Heart right ventricle (tissue), 16 donors: Measurements from ENCODE around the gene OR2AP1. TPM values are rescaled to one million over a fixed set of nuclear protein-coding genes. Genes with fewer than 3 reads are reported as not detected.

Experiments
- ATAC-seq, 8 donors: fragments of 200-7000 bp; cut with Tn5 transposase; one replicate each; pipeline ENCODE4 v1.9.1; 2020; ENCODE audit warnings: mild to moderate bottlenecking in 8 of 8, moderate library complexity in 8 of 8, moderate number of reproducible peaks in 1 of 8
- DNase-seq, 2 donors: peaks; one replicate each; pipeline ENCODE4 v3.0.0-alpha.2; 2020
- H3K27ac ChIP-seq, 10 donors: fragments of 200-600 bp; sonication (generic) in 2 of 10; one replicate each; pipeline versions ENCODE4 v1.5.0 to v1.8.0; 2020 to 2022; ENCODE audit warnings: mild to moderate bottlenecking in 3 of 10
- H3K27me3 ChIP-seq, 7 donors: fragments of 200-600 bp; one replicate each; pipeline ENCODE4 v1.8.0; 2021 to 2022; ENCODE audit warnings: mild to moderate bottlenecking in 2 of 7
- H3K36me3 ChIP-seq, 9 donors: fragments of 200-600 bp; sonication (generic) in 1 of 9; one replicate each; pipeline versions ENCODE4 v1.5.0 to v1.8.0; 2020 to 2022; ENCODE audit warnings: mild to moderate bottlenecking in 2 of 9
- H3K4me1 ChIP-seq, 9 donors: fragments of 200-600 bp; sonication (generic) in 1 of 9; one replicate each; pipeline versions ENCODE4 v1.5.0 to v1.8.0; 2020 to 2022; ENCODE audit warnings: mild to moderate bottlenecking in 4 of 9
- H3K4me3 ChIP-seq, 10 donors: fragments of 200-600 bp; sonication (generic) in 2 of 10; one replicate each; pipeline versions ENCODE4 v1.5.0 to v1.8.0; 2020 to 2022; ENCODE audit warnings: mild to moderate bottlenecking in 7 of 10, moderate library complexity in 2 of 10
- H3K9me3 ChIP-seq, 11 donors: fragments of 200-600 bp in 10 of 11; sonication (generic) in 2 of 11; one replicate each; pipeline versions ENCODE4 v1.5.0 to v1.8.0; 2013 to 2022; ENCODE audit warnings: mild to moderate bottlenecking in 2 of 11, control low read depth in 1 of 11, moderate library complexity in 1 of 11
- WGBS, 2 donors: extraction: QIAGEN DNeasy Blood & Tissue Kit; methylation state at CpG; one replicate each; pipeline ENCODE4 v1.1.7; 2013; ENCODE audit warnings: inconsistent platforms in 1 of 2; 5-methylcytosine and 5-hydroxymethylcytosine counted together
- intact Hi-C, 10 donors: fragments of 100-400 bp; cut with DNase I; formaldehyde crosslinking; loops; one replicate each; pipeline versions ENCODE4 v1.11.1 to v1.14.2; 2022
- polyA plus RNA-seq, 2 donors: library from polyadenylated mRNA; stranded (reverse); fragments of 200-250 nt; gene quantifications; one replicate each; pipeline ENCODE4 v1.2.3, GENCODE V29; 2013
- total RNA-seq, 10 donors: library from RNA; stranded (reverse); fragmentation: NEBNext Ultra II Directional in 3 of 10; extraction: Animal tissue kit (Norgen Biotek cat#: 25700) in 3 of 10; gene quantifications; one replicate each; pipeline versions ENCODE4 v1.2.1 to v1.2.4, GENCODE V29; 2021 to 2023
- TF ChIP-seq, protein P1 (sequence below), 9 donors: fragments of 200-600 bp; sonication (generic) in 2 of 9; IDR thresholded peaks; one replicate each; pipeline versions ENCODE4 v1.5.0 to v1.8.0; 2021 to 2022; ENCODE audit warnings: antibody characterized with exemption in 9 of 9, mild to moderate bottlenecking in 5 of 9, moderate library complexity in 1 of 9
- donor health status: Arrhythmogenic right ventricular cardiomyopathy.
- donor health status: ischemic (EF 13 %, LVEDD 7.1; RV severe dilation, severe dysfunction).
- donor health status: healthy with polysubstance abuse.
- donor health status: DM: no; HTN: yes; CAD: no.
- donor health status: DM: no; HTN: no; CAD: no.
- donor health status: ischemic (EF 25% LVEDD 6.9; RV normal size, moderate dysfunction).
- donor health status: ischemic (EF 25% LVEDD 5.7; RV mildly dilated, moderate dysfunction).
- donor health status: healthy.
- donor health status: DM: yes; HTN: yes; CAD: no.
- donor health status: Ischemic cardiomyopathy.
- donor health status: ischemic (EF 35%, LVEDD 5.7; RV mildly dilated, moderate dysfunction).
- donor health status: nonischemic (EF 11% LVEDD 7.7; RV severe dilation, severe dysfunction).
- donor health status: DM: yes; HTN: yes; CAD: no.
- donor health status: PGD.
- donor health status: ischemic (EF 29% LVEDD 5.4; RV normal size, mild dysfunction).
- donor health status: nonischemic (EF 23%, LVEDD 6.1; RV moderate dilation, normal function).

Gene OR2AP1
- total and polyA plus RNA-seq, 12 donors, result not detected

DNA sequence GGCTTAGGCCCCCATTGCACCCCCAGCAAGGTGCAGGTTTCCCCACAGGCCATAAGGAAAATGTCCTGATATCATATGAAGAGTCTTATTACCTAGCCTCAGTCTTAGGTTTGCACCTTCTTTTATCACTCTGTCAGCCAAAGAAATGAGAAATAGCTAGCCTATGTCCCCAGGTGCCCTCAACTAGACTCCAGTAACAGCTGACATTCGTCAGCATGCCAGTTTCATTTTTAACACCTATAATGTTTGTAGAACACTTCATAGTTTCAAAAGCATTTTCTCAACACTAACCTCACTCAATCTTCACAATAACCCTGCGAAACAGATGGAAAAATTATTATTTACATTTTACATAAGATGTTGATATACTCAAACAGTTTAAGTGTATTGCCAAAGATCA lies 40.4 kb downstream of the OR2AP1 start:
- intact Hi-C loops, result loop anchor here in 1 of 10 donors (2.0 kb wide), 1 partner anchor 428 kb away; no protein-coding TSS in a partner anchor
- no peak overlapping the region for H3K4me3 ChIP-seq
- WGBS, 2 donors, result 56 to 61% methylated on average over 2 of the region's 2 CpGs
- H3K27ac ChIP-seq, result no peak overlapping the region
- peaks cover 0 to 41% (median 23%) of the 10 kb centered on the region in 11 donors for H3K9me3 ChIP-seq
- peaks cover 0 to 5% (median 0%) of the 10 kb centered on the region in 7 donors for H3K27me3 ChIP-seq
- H3K36me3 ChIP-seq, result no peaks in the 10 kb centered on the region
- TF ChIP-seq, protein P1, sequence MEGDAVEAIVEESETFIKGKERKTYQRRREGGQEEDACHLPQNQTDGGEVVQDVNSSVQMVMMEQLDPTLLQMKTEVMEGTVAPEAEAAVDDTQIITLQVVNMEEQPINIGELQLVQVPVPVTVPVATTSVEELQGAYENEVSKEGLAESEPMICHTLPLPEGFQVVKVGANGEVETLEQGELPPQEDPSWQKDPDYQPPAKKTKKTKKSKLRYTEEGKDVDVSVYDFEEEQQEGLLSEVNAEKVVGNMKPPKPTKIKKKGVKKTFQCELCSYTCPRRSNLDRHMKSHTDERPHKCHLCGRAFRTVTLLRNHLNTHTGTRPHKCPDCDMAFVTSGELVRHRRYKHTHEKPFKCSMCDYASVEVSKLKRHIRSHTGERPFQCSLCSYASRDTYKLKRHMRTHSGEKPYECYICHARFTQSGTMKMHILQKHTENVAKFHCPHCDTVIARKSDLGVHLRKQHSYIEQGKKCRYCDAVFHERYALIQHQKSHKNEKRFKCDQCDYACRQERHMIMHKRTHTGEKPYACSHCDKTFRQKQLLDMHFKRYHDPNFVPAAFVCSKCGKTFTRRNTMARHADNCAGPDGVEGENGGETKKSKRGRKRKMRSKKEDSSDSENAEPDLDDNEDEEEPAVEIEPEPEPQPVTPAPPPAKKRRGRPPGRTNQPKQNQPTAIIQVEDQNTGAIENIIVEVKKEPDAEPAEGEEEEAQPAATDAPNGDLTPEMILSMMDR (IDR thresholded peaks at IDR 0.05), result no peak
- no peak for ATAC-seq
- DNase-seq, result no peak
- H3K4me1 ChIP-seq, result no peaks in the 10 kb centered on the region

DNA sequence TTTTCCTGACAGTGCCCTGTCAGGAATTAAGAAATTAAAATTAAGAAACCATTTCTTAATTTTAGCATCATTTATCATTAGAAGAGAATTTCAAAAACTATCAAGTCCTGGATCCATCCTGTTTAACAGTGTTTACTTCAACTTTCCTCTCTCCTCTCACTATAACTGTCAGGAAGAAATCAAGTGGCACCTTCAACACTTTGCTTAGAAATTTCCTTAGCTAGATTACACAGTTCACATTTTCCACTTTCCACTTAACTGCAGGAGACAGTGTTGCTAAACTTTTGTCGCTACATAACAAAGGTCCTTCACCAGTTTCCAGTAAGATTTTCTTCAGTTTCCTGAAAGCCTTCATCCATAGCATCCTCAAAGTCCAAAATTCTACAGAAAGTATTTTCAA lies 42.5 kb downstream of the OR2AP1 start:
- ATAC-seq (no peak), DNase-seq (no peak)
- Histone ChIP-seq H3K27ac (no peak overlapping the region), H3K36me3 (no peaks in the 10 kb centered on the region), H3K4me3 (no peak overlapping the region), H3K4me1 (peaks cover 0 to 6% (median 0%) of the 10 kb centered on the region in 9 donors), H3K9me3 (peaks cover 0 to 42% (median 23%) of the 10 kb centered on the region in 11 donors), H3K27me3 (peaks cover 0 to 3% (median 0%) of the 10 kb centered on the region in 7 donors)
- TF ChIP-seq, protein P1 (IDR thresholded peaks at IDR 0.05), result no peak
- WGBS, 2 donors, result 81 to 88% methylated on average over 1 of the region's 1 CpG
- intact Hi-C loops, result loop anchor here in 5 of 10 donors (5.0 kb wide), 2 partner anchors 422 to 427 kb away; no protein-coding TSS in a partner anchor

DNA sequence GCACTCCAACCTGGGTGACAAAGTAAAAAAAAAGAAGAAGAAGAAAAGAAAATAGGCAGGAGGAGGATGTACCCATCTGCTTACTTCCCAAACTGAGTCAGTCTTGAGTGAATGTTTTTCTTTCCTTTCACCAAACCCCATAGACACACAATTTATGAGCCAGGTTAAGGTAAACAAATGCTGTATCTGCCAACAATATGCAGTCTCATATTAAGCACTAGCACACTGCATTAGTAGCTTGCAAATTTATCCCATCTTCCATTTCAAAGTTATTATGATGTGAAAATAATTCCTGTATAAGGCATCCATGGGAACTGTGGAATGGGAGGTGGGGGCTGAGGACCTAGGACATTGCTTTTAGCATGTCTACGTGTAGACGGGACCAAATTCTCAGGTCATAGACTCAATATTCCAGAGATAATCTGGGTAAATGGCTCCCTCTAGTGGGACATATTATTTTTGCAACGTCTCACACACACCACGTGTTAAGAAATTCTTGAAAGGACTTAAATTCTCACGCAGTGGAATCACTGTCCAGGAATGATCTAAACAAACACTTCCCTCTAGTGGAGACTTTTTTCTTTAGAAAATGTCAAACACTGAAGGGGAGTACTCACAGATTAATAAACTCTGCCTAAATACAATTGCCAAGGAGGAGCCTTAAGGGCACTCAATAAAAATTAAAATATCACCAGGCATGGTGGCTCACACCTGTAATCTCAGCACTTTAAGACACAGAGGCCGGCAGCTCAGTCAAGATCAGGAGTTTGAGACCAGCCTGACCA lies 47.3 kb downstream of the OR2AP1 start:
- Histone ChIP-seq H3K9me3 (peaks cover 0 to 32% (median 19%) of the 10 kb centered on the region in 11 donors), H3K4me3 (no peak overlapping the region), H3K27me3 (peaks cover 0 to 17% (median 0%) of the 10 kb centered on the region in 7 donors), H3K4me1 (peaks cover 0 to 10% (median 0%) of the 10 kb centered on the region in 9 donors), H3K27ac (no peak overlapping the region), H3K36me3 (no peaks in the 10 kb centered on the region)
- DNase-seq (peak in 1 of 2 donors; percentile 80), ATAC-seq (peak; percentile 72 to 93 (median 92))
- TF ChIP-seq, protein P1 (IDR thresholded peaks at IDR 0.05), result peak; percentile 67 to 85 (median 81)
- intact Hi-C loops, result loop anchor here in 9 of 10 donors (1.0 to 10.0 kb wide), 6 partner anchors 427 to 845 kb away; partner anchors contain the start of gene SPRYD4 (in 1 of the 9)
- 7 to 10% methylated on average over 6 of the region's 6 CpGs for WGBS, 2 donors

DNA sequence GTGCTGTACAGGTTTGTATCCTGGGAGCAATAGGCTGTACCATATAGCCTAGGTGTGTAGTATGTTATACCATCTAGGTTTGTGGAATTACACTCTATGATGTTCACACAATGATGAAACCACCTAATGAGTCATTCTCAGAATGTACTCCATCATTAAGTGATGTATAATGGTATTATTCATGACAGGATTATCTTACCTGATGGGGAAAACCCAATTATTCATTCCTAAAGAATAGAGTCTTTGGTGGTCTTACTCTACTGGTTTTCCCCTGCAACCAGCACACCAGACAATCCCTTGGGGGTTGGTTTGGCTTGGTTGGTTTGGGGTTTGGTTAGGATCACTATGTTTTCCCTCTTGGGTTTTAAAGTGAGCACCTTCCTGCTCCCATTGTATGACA lies 51.8 kb downstream of the OR2AP1 start:
- H3K36me3 ChIP-seq, result no peaks in the 10 kb centered on the region
- peaks cover 0 to 19% (median 0%) of the 10 kb centered on the region in 9 donors for H3K4me1 ChIP-seq
- H3K9me3 ChIP-seq, result no peaks in the 10 kb centered on the region
- intact Hi-C loops, result loop anchor here in 2 of 10 donors (5.0 to 10.0 kb wide), 2 partner anchors 632 to 841 kb away; partner anchors contain the start of gene SPRYD4 (in 1 of the 2)
- no peak for ATAC-seq
- no peak for DNase-seq
- H3K4me3 ChIP-seq, result no peak overlapping the region
- H3K27ac ChIP-seq, result no peak overlapping the region
- peaks cover 0 to 17% (median 0%) of the 10 kb centered on the region in 7 donors for H3K27me3 ChIP-seq
- TF ChIP-seq, protein P1 (IDR thresholded peaks at IDR 0.05), result no peak

Other genes starting within 250 kb of the OR2AP1 start
- not detected for gene OR6C3, start 241.7 kb upstream of the OR2AP1 start, total RNA-seq
- not detected for gene OR6C3, start 241.7 kb upstream of the OR2AP1 start, polyA plus RNA-seq
- gene OR6C75, start 209.5 kb upstream of the OR2AP1 start, total RNA-seq, result not detected
- gene OR6C75, start 209.5 kb upstream of the OR2AP1 start, polyA plus RNA-seq, result not detected
- not detected for gene OR6C65, start 171.9 kb upstream of the OR2AP1 start, total RNA-seq
- gene OR6C65, start 171.9 kb upstream of the OR2AP1 start, polyA plus RNA-seq, result not detected
- not detected for gene OR6C76, start 146.2 kb upstream of the OR2AP1 start, total RNA-seq
- gene OR6C76, start 146.2 kb upstream of the OR2AP1 start, polyA plus RNA-seq, result not detected
- not detected for gene OR6C2, start 128.4 kb upstream of the OR2AP1 start, total RNA-seq
- not detected for gene OR6C2, start 128.4 kb upstream of the OR2AP1 start, polyA plus RNA-seq
- gene OR6C70, start 102.3 kb upstream of the OR2AP1 start, total RNA-seq, result under 1 TPM in 1 of 10 donors, not detected in 9; 0.28 TPM
- gene OR6C70, start 102.3 kb upstream of the OR2AP1 start, polyA plus RNA-seq, result not detected
- not detected for gene OR6C68, start 80.1 kb upstream of the OR2AP1 start, total RNA-seq
- not detected for gene OR6C68, start 80.1 kb upstream of the OR2AP1 start, polyA plus RNA-seq
- gene OR6C4, start 22.9 kb upstream of the OR2AP1 start, total RNA-seq, result not detected
- gene OR6C4, start 22.9 kb upstream of the OR2AP1 start, polyA plus RNA-seq, result not detected
- gene OR10P1, start 64.4 kb downstream of the OR2AP1 start, total RNA-seq, result not detected
- not detected for gene OR10P1, start 64.4 kb downstream of the OR2AP1 start, polyA plus RNA-seq
- 100 to 1,000 TPM; 422 to 750 (median 538) TPM for gene ITGA7, start 135.4 kb downstream of the OR2AP1 start, total RNA-seq
- 100 to 1,000 TPM; 247 to 481 TPM for gene ITGA7, start 135.4 kb downstream of the OR2AP1 start, polyA plus RNA-seq
- gene BLOC1S1, start 143.6 kb downstream of the OR2AP1 start, total RNA-seq, result 100 to 1,000 TPM in 5 of 10 donors, 10 to 100 TPM in 5; 68.3 to 136 (median 101) TPM
- 100 to 1,000 TPM; 305 to 515 TPM for gene BLOC1S1, start 143.6 kb downstream of the OR2AP1 start, polyA plus RNA-seq
- gene RDH5, start 147.9 kb downstream of the OR2AP1 start, total RNA-seq, result 10 to 100 TPM in 6 of 10 donors, 1 to 10 TPM in 4; 4.9 to 25.9 (median 13.6) TPM
- gene RDH5, start 147.9 kb downstream of the OR2AP1 start, polyA plus RNA-seq, result 10 to 100 TPM; 40.1 to 54.5 TPM
- 1,000 to 10,000 TPM in 2 of 10 donors, 100 to 1,000 TPM in 8; 565 to 1,547 (median 768) TPM for gene CD63, start 156.5 kb downstream of the OR2AP1 start, total RNA-seq
- gene CD63, start 156.5 kb downstream of the OR2AP1 start, polyA plus RNA-seq, result 1,000 to 10,000 TPM; 1,333 to 2,861 TPM
- 10 to 100 TPM in 8 of 10 donors, 1 to 10 TPM in 2; 6.2 to 17.6 (median 12.4) TPM for gene GDF11, start 170.7 kb downstream of the OR2AP1 start, total RNA-seq
- gene GDF11, start 170.7 kb downstream of the OR2AP1 start, polyA plus RNA-seq, result 1 to 10 TPM; 3.2 to 8.3 TPM
- 10 to 100 TPM; 47.5 to 58.0 (median 53.2) TPM for gene SARNP, start 245.3 kb downstream of the OR2AP1 start, total RNA-seq
- 100 to 1,000 TPM in 1 of 2 donors, 10 to 100 TPM in 1; 90.3 to 136 TPM for gene SARNP, start 245.3 kb downstream of the OR2AP1 start, polyA plus RNA-seq
- 10 to 100 TPM; 10.3 to 36.9 (median 17.4) TPM for gene ORMDL2, start 245.6 kb downstream of the OR2AP1 start, total RNA-seq
- 10 to 100 TPM; 33.7 to 82.9 TPM for gene ORMDL2, start 245.6 kb downstream of the OR2AP1 start, polyA plus RNA-seq